ENCODE measurements around the gene ENC1. TPM values are rescaled to one million over a fixed set of nuclear protein-coding genes. Genes with fewer than 3 reads are reported as not detected.

Gene ENC1
- total RNA-seq, 1 donor: 3.5 TPM

- peak in 1 of 3 donors; percentile 11 for DNase-seq (ENCODE audit: low read depth in 2 of 3, low spot score in 2 of 3)
Measured at GRCh38 chr5:74579215-74579614, 61.3 kb downstream of the ENC1 start.

- no peak for DNase-seq (ENCODE audit: low read depth in 2 of 3, low spot score in 2 of 3)
Measured at GRCh38 chr5:74578356-74579044, 62.0 kb downstream of the ENC1 start.

Other genes with a start within 250 kb of the ENC1 start
- gene HEXB, start 44.5 kb upstream of the ENC1 start, total RNA-seq: 83.2 TPM
- 17.5 TPM for gene GFM2, start 126.4 kb upstream of the ENC1 start, total RNA-seq
- gene NSA2, start 126.5 kb upstream of the ENC1 start, total RNA-seq: 20.5 TPM
- gene FAM169A, start 225.7 kb upstream of the ENC1 start, total RNA-seq: 13.7 TPM